Stimulated activated CD8-positive, alpha-beta memory T cell treated with anti-CD3 and anti-CD28 coated beads, Interleukin-15, amount 100 ng/mL, for 24 hours (primary cell): Measurements from ENCODE around the gene TMEM176A.
"Not testable (repeated sequence)": the region's sequence is repeated elsewhere in the genome, so short reads cannot be mapped to it uniquely, and the experiment has no call there.

Experiments used
- DNase-seq: peaks from one replicate; pipeline ENCODE4 v3.0.0-alpha.2; 2020; ENCODE audit warnings: low read depth

TMEM176A gene

DNA sequence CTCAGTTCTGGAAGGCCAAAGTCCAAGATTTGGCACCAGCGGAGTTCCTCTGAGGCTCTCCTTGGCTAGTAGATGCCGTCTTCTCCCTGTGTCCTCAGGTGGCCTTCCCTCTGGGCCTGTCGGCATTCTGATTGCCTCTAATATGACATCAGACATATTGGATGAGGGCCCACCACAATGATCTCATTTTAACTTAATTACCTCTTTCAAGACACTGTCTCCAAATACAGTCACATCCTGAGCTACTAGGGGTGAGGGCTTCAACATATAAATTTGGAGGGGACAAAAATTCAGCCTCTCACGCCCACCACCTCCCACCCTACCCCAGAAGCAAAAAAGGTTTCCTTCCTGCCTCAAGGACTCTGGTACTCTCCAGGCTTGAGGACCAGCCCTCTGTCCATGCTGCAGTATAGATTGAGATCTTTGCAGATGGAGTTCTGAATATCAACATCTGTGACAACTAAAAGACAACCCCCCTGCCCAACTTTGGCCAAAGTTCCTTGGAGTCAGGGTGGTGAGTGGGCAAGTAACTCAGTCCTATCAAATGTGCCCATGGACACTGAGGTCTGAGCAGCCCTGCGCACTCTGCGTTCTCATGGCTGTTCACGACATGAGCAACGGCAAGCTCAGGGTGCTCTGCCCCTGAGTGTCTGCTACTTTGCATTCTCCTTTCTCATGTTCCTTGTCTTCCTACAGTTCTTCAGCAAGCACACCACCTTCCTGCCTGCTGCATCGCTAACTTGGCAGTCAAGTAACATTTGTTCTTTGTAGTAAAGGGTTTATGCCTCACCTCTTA is 11.9 kb upstream of the TMEM176A start:
- DNase-seq, result no peak

DNA sequence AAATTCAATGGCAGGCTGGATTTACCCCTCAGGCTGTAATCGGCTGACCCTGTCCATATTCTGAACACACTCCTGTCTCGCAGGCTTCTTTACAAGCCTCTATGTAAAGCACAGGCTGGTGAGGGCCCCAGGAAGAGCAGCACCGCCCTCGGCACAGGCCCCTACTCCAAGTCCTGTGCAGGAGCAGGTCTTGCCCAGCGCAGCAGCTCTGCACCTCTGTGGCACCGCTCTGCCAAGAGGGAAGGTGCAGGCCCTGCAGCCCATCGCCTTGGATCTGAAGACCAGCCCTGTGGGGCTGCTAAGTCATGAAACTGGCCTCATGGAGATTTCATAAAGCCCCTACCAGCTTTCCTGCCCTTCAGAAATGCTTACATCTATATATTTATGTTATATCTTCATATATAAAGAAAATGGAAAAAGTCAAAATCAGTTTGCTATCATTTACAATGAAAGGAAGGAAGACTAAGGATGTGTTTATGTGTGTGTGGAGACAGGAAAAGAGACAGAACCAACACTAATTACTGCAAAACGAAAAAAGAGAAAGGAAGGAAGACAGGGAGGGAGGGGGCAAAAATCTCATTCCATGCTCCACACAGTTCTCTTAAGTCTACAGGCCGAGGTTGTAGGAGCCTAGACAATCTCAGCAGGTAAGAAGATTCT is 10.0 kb upstream of the TMEM176A start:
- DNase-seq, result no peak

DNA sequence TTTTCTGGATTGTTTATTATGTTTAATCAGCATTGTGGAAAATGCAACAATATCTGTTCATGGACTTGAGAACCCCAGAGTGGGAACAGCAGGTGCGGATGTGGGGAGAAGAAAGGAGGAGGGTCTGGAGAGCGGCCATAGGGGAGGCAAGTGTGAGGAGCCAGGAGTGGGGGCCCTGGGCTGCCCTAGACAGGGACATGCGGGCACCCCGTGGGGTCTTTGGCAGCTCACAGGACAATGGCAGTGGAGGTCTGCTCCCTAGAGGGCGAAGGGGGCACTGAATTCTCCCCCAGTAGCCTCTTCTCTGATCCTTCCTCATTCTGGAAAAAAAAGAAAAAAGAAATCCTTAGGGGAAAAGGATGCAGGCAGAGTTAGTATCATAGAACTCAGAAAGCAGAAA is 9.3 kb upstream of the TMEM176A start:
- no peak for DNase-seq

DNA sequence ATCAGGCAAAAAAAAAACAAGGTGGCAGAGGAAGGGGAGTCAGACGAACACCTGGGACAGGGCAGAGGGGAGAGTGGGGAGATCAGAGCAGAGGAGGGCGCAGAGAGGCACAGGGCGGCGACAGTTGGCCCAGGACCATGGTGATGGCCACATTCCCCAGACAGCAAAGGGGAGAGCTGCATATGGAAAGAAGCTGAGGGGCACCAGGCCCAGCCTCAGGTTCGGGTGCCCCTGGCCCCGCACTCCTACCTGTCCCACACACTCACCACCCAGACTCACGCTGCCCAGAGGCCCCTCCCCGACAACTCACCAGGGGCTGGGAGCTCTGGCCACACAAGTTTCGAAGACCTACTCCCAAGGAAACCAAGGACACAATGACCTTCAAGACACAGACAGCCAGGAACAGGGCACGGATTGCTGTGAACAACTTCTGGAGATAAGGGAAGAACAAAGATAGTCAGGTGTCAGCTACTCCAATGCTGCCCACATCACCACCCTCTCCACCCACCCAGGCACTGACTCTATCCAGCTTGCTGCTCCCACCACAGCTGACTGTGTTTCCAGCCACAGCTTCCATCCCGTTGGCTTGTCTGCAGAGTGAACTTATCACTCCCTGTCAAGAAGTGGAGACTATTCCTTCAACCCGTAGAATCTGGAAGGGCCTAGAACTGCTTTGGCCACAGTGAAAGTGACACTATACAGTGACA is 8.7 kb upstream of the TMEM176A start:
- DNase-seq, result no peak

DNA sequence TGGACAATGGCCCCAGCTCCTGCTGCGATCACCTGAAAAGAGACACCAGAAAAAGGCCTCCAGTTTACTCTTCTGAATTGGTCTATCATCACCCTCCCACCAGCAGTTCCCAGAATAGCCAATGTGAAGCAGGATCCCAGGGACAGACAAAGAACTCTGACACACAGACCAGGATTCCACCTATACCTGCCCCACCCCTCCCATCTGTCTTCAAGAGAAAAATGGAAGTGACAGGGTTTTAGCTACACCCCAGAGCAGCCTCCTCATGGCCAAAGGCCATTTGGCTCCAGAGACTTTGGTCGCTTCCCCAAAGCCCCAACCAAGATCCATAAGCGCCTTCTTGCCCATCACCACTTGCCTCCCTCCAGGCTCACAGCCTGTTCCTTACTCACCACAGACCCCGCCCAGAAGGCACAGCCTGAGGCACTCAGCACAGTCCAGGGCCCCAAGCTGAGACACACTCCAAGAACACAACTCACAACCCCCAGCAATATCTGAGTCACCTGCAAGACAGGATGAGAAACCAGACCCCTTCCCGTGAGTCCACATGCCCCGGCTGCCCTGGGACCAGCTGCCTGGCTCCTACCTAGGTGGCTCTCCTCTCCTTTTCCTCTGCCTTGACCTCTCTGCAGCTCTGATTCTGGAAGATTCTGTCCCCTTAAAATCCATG is 6.9 kb upstream of the TMEM176A start:
- no peak for DNase-seq

DNA sequence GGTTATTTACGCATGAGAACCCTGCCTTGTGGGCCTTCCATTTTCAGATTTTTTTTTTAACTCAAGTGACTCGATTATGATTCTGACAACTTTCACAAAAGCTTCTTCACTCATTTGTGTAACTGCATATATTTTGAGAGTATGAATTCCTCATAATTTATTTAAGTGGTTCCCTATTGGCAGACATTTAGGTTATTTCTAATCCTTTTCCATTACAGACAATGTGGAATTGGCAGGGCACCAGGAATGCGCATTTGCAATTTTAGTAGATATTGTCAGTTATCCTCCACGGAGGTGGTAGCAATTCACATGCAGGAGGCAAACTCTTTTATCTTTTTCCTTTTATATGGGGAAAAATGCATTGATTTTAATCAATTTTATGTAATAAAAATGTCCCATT is 2.9 kb upstream of the TMEM176A start:
- no peak for DNase-seq

DNA sequence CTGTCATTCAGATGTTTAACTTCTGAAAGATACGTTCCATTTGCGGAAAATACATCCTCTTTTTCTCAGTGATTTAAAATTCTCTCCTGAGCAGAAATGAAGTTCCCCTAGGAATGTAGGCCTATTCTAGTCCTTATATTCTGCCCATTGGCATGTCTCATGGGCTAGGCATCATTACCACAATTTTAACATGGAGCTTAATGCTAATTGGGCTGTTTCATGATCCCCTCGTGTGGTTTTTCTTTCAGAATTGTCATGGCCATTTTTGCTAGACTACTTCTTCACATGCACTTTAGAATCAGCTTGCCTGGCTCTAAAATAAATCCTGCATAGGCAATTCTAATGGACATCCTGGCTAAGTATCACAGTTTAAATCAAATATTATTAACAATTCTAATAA is 1.4 kb upstream of the TMEM176A start:
- no peak for DNase-seq

DNA sequence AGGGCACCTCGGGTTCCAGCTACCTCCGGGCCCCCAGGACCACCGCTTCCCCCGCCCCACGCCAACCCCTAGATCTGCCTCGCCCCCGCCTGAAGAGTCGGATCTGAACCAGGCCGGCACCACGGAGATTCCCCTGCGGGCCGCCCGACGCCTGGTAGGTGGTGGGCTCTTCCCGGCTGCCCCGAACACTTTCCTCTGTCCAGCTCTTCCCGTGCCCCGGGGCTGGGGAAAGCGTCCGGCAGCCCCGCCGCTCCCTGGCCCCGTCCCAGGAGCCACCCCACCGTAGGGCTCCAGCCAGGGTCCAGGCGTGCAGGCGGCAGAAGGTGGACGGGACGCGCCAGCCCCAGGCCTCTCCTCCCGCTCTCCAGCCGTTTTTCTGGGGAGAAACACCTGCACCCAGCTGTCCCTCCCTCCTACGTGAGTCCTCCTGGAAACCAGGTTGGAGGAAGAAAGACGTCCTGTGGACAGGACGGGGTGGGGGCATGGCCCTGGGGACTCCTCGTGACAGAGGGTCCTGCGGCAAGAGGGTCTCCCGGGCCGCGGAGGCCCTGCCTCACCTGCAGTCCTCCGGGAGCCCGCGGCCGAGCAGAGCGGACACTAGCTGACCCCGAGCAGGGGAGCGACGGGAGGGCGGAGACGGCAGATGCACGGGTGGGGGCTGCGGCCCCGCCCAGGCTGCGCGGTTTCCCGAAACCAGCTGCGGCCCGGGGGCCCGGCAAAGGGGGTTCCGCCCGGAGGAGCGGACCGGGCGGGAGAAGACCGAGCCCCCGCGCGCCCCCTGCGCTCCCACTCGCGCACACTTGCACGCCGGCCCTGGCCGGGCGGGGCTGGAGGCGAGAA is 608 bp upstream of the TMEM176A start, which contains the start of gene TMEM176B:
TSS of gene TMEM176B (minus strand) at position 624 of the 840 bp plus-strand sequence. CDS start 3,795 bp downstream, outside the sequence.
- DNase-seq, result no peak

DNA sequence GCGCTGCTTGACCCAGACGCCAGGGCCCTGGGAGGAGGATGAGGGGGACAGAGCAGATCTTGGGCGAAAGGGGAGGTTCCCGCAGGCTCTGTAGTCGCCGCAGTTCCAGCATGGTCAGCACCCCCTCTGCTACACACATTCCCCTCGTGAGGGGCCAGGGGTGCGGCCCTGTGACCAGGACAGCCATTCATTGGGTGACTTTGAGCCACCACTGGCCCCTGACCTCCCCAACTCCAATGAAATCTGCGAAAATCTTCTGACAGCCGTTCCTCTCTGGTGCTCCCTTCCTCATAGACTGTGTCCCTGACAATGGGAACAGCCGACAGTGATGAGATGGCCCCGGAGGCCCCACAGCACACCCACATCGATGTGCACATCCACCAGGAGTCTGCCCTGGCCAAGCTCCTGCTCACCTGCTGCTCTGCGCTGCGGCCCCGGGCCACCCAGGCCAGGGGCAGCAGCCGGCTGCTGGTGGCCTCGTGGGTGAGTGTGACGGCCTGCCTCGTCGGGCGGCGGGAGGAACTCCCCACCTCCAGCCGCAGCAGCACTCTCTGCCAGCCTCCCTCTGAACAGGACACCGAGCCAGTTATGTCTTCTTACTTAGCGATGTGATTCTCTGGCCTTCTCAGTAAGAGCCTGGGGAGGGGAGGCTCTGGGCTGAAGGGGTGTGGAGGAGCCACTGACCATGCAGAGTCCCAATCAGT is 825 bp downstream of the TMEM176A start:
- no peak for DNase-seq

DNA sequence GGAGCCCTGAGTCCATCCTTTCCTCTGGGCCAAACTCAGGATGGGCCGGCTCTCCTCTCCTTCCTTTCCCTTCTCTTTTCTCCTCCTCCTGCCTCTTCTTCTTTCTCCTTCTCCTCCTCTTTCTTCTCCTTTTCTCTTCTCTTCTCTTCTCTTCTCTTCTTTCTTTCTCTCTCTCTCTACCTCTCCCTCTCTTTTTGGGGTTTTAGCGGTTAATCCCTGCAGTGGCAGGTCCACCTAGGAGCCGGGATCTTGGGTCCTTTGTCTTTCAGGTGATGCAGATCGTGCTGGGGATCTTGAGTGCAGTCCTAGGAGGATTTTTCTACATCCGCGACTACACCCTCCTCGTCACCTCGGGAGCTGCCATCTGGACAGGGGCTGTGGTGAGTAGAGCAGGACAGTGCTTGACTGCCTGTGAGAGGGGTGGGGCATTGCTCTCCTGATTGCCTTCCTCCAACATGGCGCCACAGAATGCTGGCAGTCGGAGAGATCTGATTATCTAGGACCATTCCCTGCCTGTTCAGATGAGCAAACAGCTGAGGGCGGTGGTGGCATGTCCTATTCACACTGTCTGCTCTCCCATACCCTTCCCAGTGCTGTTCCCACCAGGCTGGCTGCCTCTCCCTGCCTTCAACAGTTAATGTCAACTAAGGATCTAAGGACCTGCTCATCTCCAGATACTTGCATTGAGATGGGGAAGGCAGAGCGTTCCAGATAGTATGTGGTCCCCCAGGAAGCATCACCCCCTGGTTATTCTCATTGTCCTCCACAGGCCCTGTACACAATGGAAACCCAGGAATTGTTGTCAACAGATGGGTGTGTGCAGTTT is 1.6 kb downstream of the TMEM176A start:
- no peak for DNase-seq

DNA sequence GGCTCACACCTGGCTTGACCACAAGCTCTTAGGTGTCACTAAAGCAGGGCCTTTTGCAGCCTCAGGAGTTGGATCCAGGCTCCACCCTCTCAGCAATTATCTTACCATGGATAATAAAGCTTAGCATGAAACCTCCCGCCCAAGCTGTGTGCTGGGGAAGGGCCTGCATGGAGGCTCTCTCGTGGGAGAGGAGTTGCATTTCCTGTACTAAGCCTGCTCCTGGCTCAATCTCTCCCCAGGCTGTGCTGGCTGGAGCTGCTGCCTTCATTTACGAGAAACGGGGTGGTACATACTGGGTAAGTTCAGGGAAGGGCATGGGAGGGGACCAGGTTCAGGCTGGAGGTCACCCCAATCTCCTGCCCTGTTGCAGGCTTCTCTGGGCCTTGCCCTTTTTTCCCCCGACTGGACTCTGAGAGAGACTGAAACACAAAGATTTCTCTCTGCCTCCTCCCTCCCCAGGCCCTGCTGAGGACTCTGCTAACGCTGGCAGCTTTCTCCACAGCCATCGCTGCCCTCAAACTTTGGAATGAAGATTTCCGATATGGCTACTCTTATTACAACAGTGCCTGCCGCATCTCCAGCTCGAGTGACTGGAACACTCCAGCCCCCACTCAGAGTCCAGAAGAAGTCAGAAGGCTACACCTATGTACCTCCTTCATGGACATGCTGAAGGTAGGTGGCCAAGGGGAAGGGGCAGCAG is 2.7 kb downstream of the TMEM176A start:
- no peak for DNase-seq

DNA sequence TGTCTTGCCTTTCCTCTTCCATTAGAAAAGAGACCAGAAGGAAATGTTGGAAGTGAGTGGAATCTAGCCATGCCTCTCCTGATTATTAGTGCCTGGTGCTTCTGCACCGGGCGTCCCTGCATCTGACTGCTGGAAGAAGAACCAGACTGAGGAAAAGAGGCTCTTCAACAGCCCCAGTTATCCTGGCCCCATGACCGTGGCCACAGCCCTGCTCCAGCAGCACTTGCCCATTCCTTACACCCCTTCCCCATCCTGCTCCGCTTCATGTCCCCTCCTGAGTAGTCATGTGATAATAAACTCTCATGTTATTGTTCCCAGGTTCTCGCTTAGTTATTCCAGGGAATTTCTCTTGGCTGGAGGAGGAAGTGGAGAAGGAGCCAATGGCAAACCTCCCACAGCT is 4.2 kb downstream of the TMEM176A start:
- no peak for DNase-seq

DNA sequence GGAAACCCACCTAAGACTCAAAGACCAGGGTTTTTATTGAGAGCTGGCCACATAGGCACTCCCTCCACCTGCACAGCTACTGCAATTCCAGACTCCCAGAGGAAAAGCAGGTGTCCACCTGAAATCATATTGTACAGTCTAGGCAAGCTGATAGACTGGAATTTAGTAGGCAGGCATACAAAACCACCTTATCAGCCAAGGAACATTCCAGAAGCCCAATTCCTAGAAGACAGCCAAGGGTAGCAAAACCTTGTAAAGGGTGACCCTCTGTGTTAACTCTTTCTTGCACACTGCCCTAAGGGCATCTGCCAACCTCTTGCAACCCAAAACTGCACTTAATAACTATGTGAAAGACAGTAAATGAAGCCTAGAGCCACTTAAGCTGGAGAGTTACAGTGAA is 5.3 kb downstream of the TMEM176A start:
- DNase-seq, result no peak

DNA sequence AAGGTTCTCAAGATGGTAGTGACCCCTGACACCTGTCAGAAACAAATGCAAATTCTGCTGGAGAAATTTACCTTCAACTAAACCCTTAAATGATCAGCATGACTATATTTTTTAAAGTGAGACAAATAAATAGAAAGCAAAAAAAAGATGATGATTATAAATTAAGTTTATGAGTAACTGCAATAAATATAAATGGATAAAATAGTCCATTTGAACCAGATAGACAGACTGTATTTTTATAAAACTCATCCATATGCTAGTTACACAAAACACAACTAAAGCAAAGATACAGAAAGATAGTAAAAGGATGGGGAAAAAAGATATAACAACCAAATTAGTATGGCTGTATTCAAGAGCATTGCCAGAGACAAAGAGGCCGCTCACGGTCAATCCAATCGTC is 5.9 kb downstream of the TMEM176A start:
- DNase-seq, result no peak

DNA sequence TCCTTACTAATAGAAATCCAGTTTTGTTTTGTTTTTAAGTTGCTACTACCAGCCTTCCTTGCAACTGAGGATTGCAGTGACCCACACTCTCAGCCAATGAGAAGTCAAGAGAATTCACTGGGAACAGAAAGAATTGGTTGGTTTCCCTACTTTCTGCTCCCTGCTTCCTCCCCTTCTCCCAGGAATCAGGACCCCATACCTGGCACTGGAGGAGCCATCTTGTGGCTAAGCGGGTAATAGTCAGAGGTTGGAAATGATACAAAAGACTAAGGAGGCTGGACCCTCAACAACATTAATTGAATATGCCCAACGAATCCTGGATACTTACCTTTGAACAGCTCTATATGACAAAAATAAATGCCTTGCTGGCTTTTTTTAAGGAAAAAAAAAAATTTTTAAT is 6.3 kb downstream of the TMEM176A start:
- no peak for DNase-seq

DNA sequence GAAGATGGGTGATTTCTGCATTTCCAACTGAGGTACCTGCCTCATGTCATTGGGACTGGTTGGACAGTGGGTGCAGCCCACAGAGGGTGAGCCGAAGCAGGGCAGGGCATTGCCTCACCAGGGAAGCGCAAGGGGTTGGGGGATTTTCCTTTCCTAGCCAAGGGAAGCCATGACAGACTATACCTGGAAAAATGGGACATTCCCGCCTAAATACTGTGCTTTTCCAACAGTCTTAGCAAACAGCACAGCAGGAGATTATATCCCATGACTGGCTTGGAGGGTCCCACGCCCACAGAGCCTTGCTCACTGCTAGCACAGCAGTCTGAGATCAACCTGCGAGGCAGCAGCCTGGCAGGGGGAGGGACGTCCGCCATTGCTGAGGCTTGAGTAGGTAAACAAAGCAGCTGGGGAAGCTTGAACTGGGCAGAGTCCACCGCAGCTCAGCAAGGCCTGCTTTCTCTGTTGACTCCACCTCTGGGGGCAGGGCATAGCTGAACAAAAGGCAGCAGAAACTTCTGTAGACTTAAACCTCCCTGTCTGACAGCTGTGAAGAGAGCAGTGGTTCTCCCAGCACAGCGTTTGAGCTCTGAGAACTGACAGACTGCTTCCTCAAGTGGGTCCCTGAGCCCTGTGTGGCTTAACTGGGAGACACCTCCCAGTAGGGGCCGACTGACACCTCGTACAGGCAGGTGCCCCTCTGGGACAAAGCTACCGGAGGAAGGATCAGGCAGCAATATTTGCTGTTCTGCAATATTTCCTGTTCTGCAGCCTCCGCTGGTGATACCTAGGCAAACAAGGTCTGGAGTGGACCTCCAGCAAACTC is 7.3 kb downstream of the TMEM176A start:
- not testable (repeated sequence) for DNase-seq

DNA sequence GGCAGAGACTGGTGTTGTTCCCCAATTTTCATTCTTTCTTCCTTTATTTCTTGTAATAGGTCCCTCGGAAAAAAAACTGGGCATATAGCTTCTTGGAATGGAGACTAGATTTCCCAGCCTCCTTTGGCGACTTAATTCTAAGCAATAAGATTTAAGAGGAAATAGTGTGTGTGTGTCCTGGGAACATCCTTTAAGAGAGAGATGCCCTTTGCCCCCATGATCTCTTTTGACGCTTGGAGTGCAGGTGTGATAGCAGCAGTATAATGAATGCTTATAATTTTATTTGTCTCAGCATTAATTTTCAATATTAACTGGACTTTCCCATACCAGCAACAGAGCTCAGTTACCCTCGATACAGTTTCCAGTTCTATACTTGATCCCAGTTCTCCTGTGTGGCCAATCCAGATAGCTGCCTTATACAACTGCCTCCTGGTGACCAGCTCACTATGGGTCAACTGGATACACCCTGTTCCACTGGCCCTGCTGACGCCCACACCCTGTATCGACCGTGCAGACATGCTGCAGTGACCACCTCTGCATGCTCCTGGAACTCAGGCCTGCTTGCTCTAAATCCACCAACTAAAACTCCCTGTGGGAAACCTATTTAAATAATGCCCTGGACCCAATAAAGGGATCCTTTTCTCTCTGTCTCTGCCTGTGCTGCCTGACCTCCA is 13.9 kb downstream of the TMEM176A start:
- no peak for DNase-seq

DNA sequence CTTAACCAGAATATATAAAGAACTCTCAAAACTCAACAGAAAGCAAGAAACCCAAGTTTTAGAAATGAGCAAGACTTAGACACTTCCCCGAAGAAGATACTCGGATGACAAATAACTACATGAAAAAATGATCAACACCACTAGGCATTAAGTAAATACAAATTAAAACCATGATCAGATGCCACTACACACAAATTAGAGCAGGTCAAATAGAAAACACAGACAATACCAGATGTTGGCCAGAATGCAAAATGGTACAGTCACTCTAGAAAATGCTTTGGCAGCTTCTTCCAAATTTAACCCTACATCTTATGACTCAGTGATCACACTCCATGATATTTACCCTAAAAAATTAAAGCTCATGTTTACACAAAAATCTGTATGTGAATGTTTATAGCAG is 18.4 kb downstream of the TMEM176A start:
- DNase-seq, result no peak
